B cell (primary cell): ENCODE data around the gene FABP6. TPM values are rescaled to one million over a fixed set of nuclear protein-coding genes. Genes with fewer than 3 reads are reported as not detected.

Experiments used
- ATAC-seq: fragments of 200-7000 bp; cut with Tn5 transposase; one replicate; pipeline ENCODE4 v1.10.0; 2021; ENCODE audit warnings: low read depth, mild to moderate bottlenecking, moderate number of reproducible peaks, moderate library complexity
- CTCF ChIA-PET: fragments of 350-600 bp; sonication (Branson Sonifier 250); formaldehyde crosslinking; loops from one replicate; lab custom pipeline; 2021; ENCODE audit warnings: antibody characterized with exemption, inconsistent platforms; lab: Charles Lee
- POLR2A ChIA-PET: fragments of 350-600 bp; sonication (Branson Sonifier 250); formaldehyde crosslinking; loops from one replicate; lab custom pipeline; 2021; ENCODE audit warnings: antibody characterized with exemption; lab: Charles Lee
- DNase-seq: peaks from one replicate; pipeline ENCODE4 v3.0.0; 2013
- H2AFZ ChIP-seq: 2 replicates; pipeline ENCODE4 v1.6.1; 2012; ENCODE audit warnings: mild to moderate bottlenecking, low read depth, low read length; ENCODE audit not compliant: insufficient read depth, poor library complexity, severe bottlenecking
- H3K27ac ChIP-seq, 2 donors: 1 replicate in 1 of 2; 2 replicates in 1 of 2; pipeline ENCODE4 v1.5.1; 2012 to 2013; ENCODE audit warnings: low read length in 2 of 2, mild to moderate bottlenecking in 2 of 2, moderate library complexity in 1 of 2
- H3K27me3 ChIP-seq, 4 experiments: fragments of 200-600 bp in 1 of 4; sonication (generic) in 1 of 4; replicated peaks in 1 of 4; 1 replicate in 2 of 4; 2 replicates in 2 of 4; pipeline versions ENCODE4 v1.6.1 to v1.7.0; 2013 to 2016; ENCODE audit warnings: low read length in 3 of 4, mild to moderate bottlenecking in 2 of 4, mixed read lengths in 1 of 4, moderate library complexity in 1 of 4; ENCODE audit not compliant: insufficient read depth in 4 of 4, control insufficient read depth in 3 of 4; ENCODE audit errors: control extremely low read depth in 1 of 4
- H3K36me3 ChIP-seq, 2 experiments: replicated peaks in 1 of 2; 1 replicate in 1 of 2; 2 replicates in 1 of 2; pipeline versions ENCODE4 v1.6.1 to v1.7.1; 2013; ENCODE audit warnings: low read length in 1 of 2; ENCODE audit not compliant: insufficient read depth in 2 of 2, control insufficient read depth in 1 of 2; ENCODE audit errors: control extremely low read depth in 1 of 2, extremely low read depth in 1 of 2
- H3K4me1 ChIP-seq, 2 donors: fragments of 200-600 bp in 1 of 2; sonication (generic) in 1 of 2; 1 replicate in 1 of 2; 2 replicates in 1 of 2; pipeline versions ENCODE4 v1.5.1 to v1.6.1; 2013 to 2017; ENCODE audit warnings: low read length in 2 of 2; ENCODE audit not compliant: control insufficient read depth in 2 of 2, insufficient read depth in 2 of 2
- H3K4me2 ChIP-seq: replicated peaks from 2 replicates; pipeline ENCODE3; 2012; ENCODE audit warnings: mild to moderate bottlenecking, low read depth, low read length; ENCODE audit not compliant: poor library complexity, severe bottlenecking
- H3K4me3 ChIP-seq, 5 experiments: fragments of 200-600 bp in 1 of 5; sonication (generic) in 1 of 5; 1 replicate in 3 of 5; 2 replicates in 2 of 5; pipeline versions ENCODE4 v1.5.1 to v1.7.0; 2011 to 2016; ENCODE audit warnings: low read length in 4 of 5, mild to moderate bottlenecking in 4 of 5, low read depth in 2 of 5, control low read depth in 1 of 5, moderate library complexity in 1 of 5; ENCODE audit not compliant: insufficient read depth in 1 of 5; ENCODE audit errors: control extremely low read depth in 1 of 5, extremely low read depth in 1 of 5
- H3K79me2 ChIP-seq: fragments of 200-600 bp; sonication (generic); one replicate; pipeline ENCODE4 v1.6.0; 2016; ENCODE audit warnings: low read length; ENCODE audit not compliant: control insufficient read depth, insufficient read depth
- H3K9ac ChIP-seq: fragments of 200-600 bp; sonication (generic); 2 replicates; pipeline ENCODE4 v1.6.1; 2017; ENCODE audit warnings: mild to moderate bottlenecking, low read length, moderate library complexity
- H3K9me3 ChIP-seq, 3 donors: one replicate each; pipeline versions ENCODE4 v1.6.1 to v1.7.1; 2013; ENCODE audit warnings: low read length in 2 of 3; ENCODE audit not compliant: control insufficient read depth in 2 of 3, insufficient read depth in 1 of 3; ENCODE audit errors: control extremely low read depth in 1 of 3
- H4K20me1 ChIP-seq: 2 replicates; pipeline ENCODE4 v1.6.0; 2012; ENCODE audit warnings: mild to moderate bottlenecking, low read length; ENCODE audit not compliant: insufficient read depth, control insufficient read depth, poor library complexity, severe bottlenecking
- H3K27ac Mint-ChIP-seq: one replicate; pipeline ENCODE4 v1.8.0; 2021; ENCODE audit warnings: mixed read lengths
- H3K27me3 Mint-ChIP-seq: one replicate; pipeline ENCODE4 v1.8.0; 2021; ENCODE audit warnings: mixed read lengths
- H3K4me1 Mint-ChIP-seq: one replicate; pipeline ENCODE4 v1.8.0; 2021; ENCODE audit warnings: mixed read lengths
- H3K4me3 Mint-ChIP-seq: one replicate; pipeline ENCODE4 v1.8.0; 2021; ENCODE audit warnings: mixed read lengths
- H3K9me3 Mint-ChIP-seq: one replicate; pipeline ENCODE4 v1.8.0; 2022; ENCODE audit warnings: mixed read lengths; ENCODE audit not compliant: insufficient read depth
- EZH2 ChIP-seq: IDR thresholded peaks from 2 replicates; pipeline ENCODE4 v1.6.1; 2012; ENCODE audit warnings: borderline replicate concordance, low read depth, mild to moderate bottlenecking, moderate library complexity, low read length; ENCODE audit not compliant: insufficient read depth, poor library complexity, severe bottlenecking
- WGBS: methylation state at CpG from one replicate; pipeline ENCODE4 v1.1.5; 2013; ENCODE audit warnings: missing lambda C conversion rate; ENCODE audit not compliant: insufficient coverage; 5-methylcytosine and 5-hydroxymethylcytosine counted together
- intact Hi-C: fragments of 100-400 bp; cut with micrococcal nuclease; formaldehyde crosslinking; loops from one replicate; pipeline ENCODE4 v1.10.0; 2022
- polyA plus RNA-seq: library from polyadenylated mRNA; depleted of rRNA; stranded (reverse); fragments of >200 nt; gene quantifications from 2 replicates; pipeline ENCODE4 v1.2.3, GENCODE V29; 2012
- total RNA-seq, 2 donors: library from RNA; stranded (reverse); fragments of 120-200 nt in 1 of 2; gene quantifications; 1 replicate in 1 of 2; 2 replicates in 1 of 2; pipeline versions ENCODE4 v1.2.3 to v1.2.4, GENCODE V29; 2013 to 2022
- TF ChIP-seq, protein P1 (sequence below): fragments of 200-600 bp; IDR thresholded peaks from one replicate; pipeline ENCODE4 v1.8.0; 2022; ENCODE audit warnings: antibody characterized with exemption, mild to moderate bottlenecking

Gene FABP6
- total and polyA plus RNA-seq, 2 donors (not counting 1 experiment from before 2014, with no cell fraction given), result not detected

DNA sequence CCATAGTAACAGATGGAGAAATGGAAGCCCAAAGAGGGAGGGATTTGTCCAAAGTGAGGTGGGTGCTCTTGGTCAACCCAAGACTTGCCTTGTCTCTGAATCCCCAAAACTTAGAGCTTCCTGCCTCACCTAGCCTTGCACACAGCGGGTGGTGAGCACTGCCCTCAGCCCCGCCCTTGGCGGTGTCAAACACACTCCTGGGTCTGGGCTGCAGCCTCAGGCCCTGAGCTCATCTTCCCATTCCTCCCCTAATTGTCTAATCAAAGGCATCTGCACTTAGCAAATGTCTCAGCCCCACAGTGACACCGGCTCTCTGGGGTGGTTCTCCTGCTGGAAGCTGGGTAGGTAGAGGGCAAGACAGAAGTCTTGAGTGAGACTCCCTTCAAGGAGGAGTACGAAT lies 20.9 kb downstream of the FABP6 start:
- Mint-ChIP-seq H3K4me3 (no peak overlapping the region), H3K9me3 (no peaks in the 10 kb centered on the region), H3K4me1 (no peaks in the 10 kb centered on the region), H3K27me3 (peaks cover 8% of the 10 kb centered on the region), H3K27ac (no peak overlapping the region)
- Histone ChIP-seq H3K9me3 (no peaks in the 10 kb centered on the region), H3K79me2 (no peaks in the 10 kb centered on the region), H3K4me3 (no peak overlapping the region), H4K20me1 (no peaks in the 10 kb centered on the region), H3K4me1 (no peaks in the 10 kb centered on the region), H3K4me2 (no peak overlapping the region), H2AFZ (no peak overlapping the region), H3K27ac (no peak overlapping the region), H3K27me3 (no peaks in the 10 kb centered on the region), H3K36me3 (no peaks in the 10 kb centered on the region), H3K9ac (no peak overlapping the region)
- ChIA-PET POLR2A (no interaction called here), CTCF (no interaction called here)
- DNase-seq, result no peak
- WGBS, result 90% methylated on average over 3 of the region's 5 CpGs
- ATAC-seq, result no peak
- intact Hi-C loops, result no loop called here
- no peak for TF ChIP-seq EZH2
- TF ChIP-seq, protein P1, sequence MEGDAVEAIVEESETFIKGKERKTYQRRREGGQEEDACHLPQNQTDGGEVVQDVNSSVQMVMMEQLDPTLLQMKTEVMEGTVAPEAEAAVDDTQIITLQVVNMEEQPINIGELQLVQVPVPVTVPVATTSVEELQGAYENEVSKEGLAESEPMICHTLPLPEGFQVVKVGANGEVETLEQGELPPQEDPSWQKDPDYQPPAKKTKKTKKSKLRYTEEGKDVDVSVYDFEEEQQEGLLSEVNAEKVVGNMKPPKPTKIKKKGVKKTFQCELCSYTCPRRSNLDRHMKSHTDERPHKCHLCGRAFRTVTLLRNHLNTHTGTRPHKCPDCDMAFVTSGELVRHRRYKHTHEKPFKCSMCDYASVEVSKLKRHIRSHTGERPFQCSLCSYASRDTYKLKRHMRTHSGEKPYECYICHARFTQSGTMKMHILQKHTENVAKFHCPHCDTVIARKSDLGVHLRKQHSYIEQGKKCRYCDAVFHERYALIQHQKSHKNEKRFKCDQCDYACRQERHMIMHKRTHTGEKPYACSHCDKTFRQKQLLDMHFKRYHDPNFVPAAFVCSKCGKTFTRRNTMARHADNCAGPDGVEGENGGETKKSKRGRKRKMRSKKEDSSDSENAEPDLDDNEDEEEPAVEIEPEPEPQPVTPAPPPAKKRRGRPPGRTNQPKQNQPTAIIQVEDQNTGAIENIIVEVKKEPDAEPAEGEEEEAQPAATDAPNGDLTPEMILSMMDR, result no peak

DNA sequence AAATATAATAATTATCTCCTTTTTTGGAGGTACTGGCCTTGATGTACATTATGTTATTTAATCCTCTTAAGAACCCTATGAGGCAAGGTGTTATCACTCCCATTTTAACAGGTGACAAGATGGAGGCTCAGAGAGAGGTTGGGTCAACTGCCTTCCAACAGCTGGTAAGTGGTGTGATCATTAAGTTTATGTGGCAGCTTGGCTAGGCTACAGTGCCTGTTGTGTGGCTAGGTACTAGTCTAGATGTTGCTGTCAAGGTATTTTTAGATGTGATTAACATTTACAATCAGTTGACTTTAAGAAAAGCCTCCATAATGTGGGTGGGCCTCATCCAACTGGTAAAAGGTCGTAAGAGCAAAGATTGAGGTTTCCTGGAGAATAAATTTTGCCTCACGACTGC lies 21.5 kb downstream of the FABP6 start:
- no peak for TF ChIP-seq EZH2
- TF ChIP-seq, protein P1, result no peak
- no peak overlapping the region for H3K27ac ChIP-seq
- H3K9ac ChIP-seq, result no peak overlapping the region
- intact Hi-C loops, result no loop called here
- Mint-ChIP-seq H3K4me1 (no peaks in the 10 kb centered on the region), H3K27me3 (peaks cover 8% of the 10 kb centered on the region), H3K27ac (no peak overlapping the region), H3K9me3 (no peaks in the 10 kb centered on the region), H3K4me3 (no peak overlapping the region)
- H3K36me3 ChIP-seq, result no peaks in the 10 kb centered on the region
- H3K4me1 ChIP-seq, result no peaks in the 10 kb centered on the region
- DNase-seq, result no peak
- POLR2A ChIA-PET, result no interaction called here
- ATAC-seq, result no peak
- WGBS, result 71% methylated on average over 2 of the region's 2 CpGs
- CTCF ChIA-PET, result no interaction called here
- H3K9me3 ChIP-seq, result no peaks in the 10 kb centered on the region
- no peaks in the 10 kb centered on the region for H3K79me2 ChIP-seq
- H4K20me1 ChIP-seq, result no peaks in the 10 kb centered on the region
- no peak overlapping the region for H3K4me2 ChIP-seq
- no peaks in the 10 kb centered on the region for H3K27me3 ChIP-seq
- no peak overlapping the region for H3K4me3 ChIP-seq
- no peak overlapping the region for H2AFZ ChIP-seq
